ENCODE data around the gene WDFY2. TPM values are rescaled to one million over a fixed set of nuclear protein-coding genes. Genes with fewer than 3 reads are reported as not detected.

The WDFY2 gene
- total and polyA plus RNA-seq, 2 of the 13 experiments (the other 11 are each of a cell fraction or from before 2014, with no cell fraction given): 22.6 to 27.0 TPM

DNA sequence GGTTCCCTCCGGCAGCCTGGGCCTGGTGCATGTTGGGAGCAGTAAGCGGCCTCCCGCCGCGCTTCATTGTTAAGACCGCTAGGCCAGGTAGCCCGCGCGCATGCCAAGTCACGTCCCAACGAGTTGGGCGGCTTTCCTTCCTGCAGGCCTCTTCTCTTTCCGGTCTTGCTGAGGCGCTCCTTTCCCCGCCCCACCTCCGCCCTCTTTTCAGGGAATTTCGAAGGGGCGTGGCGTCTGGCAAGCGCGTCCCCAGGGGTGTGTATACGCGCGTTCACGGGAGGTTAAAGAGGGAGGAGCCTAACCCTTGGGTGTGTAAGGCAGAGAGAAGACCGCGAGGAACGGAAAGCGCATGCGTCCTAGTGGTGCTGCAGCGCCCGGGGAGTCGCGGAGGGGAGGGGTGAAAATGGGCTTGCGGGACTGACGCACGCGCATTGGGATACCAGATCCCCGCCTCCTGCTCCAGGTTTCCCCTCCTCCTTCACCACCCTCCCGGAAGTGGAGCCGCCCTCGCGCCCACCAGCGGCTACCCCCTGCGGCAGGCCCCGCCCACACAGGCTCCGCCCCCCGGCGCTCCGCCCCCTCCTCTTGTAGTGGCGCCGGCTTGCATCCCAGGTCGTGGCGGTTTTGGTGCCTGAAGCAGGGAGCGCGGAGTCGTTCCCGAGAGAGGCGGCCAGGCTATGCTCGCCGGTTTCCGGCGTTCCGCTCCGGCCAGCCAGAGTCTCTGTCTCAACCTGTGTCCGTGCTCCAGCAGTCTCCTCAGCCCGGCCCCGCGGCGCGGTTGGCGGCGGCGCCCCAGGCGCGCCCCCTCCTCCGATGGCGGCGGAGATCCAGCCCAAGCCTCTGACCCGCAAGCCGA, at the start of gene WDFY2 (continued):
- TF ChIP-seq, protein P1, sequence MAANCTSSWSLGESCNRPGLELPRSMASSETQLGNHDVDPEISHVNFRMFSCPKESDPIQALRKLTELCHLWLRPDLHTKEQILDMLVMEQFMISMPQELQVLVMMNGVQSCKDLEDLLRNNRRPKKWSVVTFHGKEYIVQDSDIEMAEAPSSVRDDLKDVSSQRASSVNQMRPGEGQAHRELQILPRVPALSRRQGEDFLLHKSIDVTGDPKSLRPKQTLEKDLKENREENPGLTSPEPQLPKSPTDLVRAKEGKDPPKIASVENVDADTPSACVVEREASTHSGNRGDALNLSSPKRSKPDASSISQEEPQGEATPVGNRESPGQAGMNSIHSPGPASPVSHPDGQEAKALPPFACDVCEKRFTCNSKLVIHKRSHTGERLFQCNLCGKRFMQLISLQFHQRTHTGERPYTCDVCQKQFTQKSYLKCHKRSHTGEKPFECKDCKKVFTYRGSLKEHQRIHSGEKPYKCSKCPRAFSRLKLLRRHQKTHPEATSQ (CRISPR knock-in tag; IDR thresholded peaks at IDR 0.05; ENCODE audit: borderline replicate concordance): peak; percentile 84; the same call in 1 of the 2 replicates
- TF ChIP-seq HOXA5 (CRISPR knock-in tag; IDR thresholded peaks at IDR 0.05) (no peak), ZNF674 (CRISPR knock-in tag; IDR thresholded peaks at IDR 0.05; ENCODE audit: low read depth) (no peak), PHF5A (CRISPR knock-in tag; IDR thresholded peaks at IDR 0.05; ENCODE audit: low read depth, unreplicated experiment) (no peak), POLR2G (IDR thresholded peaks at IDR 0.05; ENCODE audit: low read depth, low read length) (peak; percentile 87), ZNF225 (CRISPR knock-in tag; IDR thresholded peaks at IDR 0.05) (no peak; the same call in 1 of the 2 replicates), XRCC5 (optimal IDR thresholded peaks at IDR 0.05; ENCODE audit: low read length) (peak; percentile 49), RBM22 (optimal IDR thresholded peaks at IDR 0.05; ENCODE audit: low read length) (no peak), SMC3 (IDR thresholded peaks at IDR 0.05; ENCODE audit: low read length) (no peak), ZNF572 (CRISPR knock-in tag; IDR thresholded peaks at IDR 0.05) (no peak), ZNF616 (CRISPR knock-in tag; IDR thresholded peaks at IDR 0.05; ENCODE audit: low read depth) (0 out of 2 replicates have a peak, but pooled peaks have one; percentile 47), TBP (CRISPR knock-in tag; IDR thresholded peaks at IDR 0.05) (no peak), ZNF562 (CRISPR knock-in tag; IDR thresholded peaks at IDR 0.05; ENCODE audit: borderline replicate concordance) (no peak), FOXA3 (CRISPR knock-in tag; IDR thresholded peaks at IDR 0.05) (peak; percentile 43; the same call in 1 of the 2 replicates), ZNF350 (CRISPR knock-in tag; IDR thresholded peaks at IDR 0.05; ENCODE audit: borderline replicate concordance, low read depth) (no peak; the same call in 1 of the 2 replicates), ZNF570 (CRISPR knock-in tag; IDR thresholded peaks at IDR 0.05; ENCODE audit: borderline replicate concordance) (no peak), NCOA2 (CRISPR knock-in tag; IDR thresholded peaks at IDR 0.05) (peak; percentile 63; the same call in 1 of the 2 replicates), ZEB1 (IDR thresholded peaks at IDR 0.05; ENCODE audit: insufficient replicate concordance, low read depth) (no peak), GLI4 (CRISPR knock-in tag; IDR thresholded peaks at IDR 0.05; ENCODE audit: borderline replicate concordance) (no peak), TAF15 (IDR thresholded peaks at IDR 0.05; ENCODE audit: low read depth, low read length, poor library complexity, severe bottlenecking) (no peak)
- TF ChIP-seq, protein P2, sequence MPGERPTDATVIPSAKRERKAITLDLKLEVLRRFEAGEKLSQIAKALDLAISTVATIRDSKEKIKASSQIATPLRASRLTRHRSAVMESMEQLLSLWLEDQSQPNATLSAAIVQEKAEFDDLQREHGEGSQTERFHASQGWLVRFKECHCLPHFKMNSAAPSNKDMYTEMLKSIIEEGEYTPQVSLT (CRISPR knock-in tag; IDR thresholded peaks at IDR 0.05; ENCODE audit: borderline replicate concordance, low read depth): no peak; the same call in 1 of the 2 replicates
- TF ChIP-seq, protein P3, sequence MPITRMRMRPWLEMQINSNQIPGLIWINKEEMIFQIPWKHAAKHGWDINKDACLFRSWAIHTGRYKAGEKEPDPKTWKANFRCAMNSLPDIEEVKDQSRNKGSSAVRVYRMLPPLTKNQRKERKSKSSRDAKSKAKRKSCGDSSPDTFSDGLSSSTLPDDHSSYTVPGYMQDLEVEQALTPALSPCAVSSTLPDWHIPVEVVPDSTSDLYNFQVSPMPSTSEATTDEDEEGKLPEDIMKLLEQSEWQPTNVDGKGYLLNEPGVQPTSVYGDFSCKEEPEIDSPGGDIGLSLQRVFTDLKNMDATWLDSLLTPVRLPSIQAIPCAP (CRISPR knock-in tag; IDR thresholded peaks at IDR 0.05; ENCODE audit: low read depth): no peak; the same call in 1 of the 2 replicates
- TF ChIP-seq, protein P4, sequence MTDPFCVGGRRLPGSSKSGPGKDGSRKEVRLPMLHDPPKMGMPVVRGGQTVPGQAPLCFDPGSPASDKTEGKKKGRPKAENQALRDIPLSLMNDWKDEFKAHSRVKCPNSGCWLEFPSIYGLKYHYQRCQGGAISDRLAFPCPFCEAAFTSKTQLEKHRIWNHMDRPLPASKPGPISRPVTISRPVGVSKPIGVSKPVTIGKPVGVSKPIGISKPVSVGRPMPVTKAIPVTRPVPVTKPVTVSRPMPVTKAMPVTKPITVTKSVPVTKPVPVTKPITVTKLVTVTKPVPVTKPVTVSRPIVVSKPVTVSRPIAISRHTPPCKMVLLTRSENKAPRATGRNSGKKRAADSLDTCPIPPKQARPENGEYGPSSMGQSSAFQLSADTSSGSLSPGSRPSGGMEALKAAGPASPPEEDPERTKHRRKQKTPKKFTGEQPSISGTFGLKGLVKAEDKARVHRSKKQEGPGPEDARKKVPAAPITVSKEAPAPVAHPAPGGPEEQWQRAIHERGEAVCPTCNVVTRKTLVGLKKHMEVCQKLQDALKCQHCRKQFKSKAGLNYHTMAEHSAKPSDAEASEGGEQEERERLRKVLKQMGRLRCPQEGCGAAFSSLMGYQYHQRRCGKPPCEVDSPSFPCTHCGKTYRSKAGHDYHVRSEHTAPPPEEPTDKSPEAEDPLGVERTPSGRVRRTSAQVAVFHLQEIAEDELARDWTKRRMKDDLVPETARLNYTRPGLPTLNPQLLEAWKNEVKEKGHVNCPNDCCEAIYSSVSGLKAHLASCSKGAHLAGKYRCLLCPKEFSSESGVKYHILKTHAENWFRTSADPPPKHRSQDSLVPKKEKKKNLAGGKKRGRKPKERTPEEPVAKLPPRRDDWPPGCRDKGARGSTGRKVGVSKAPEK (CRISPR knock-in tag; IDR thresholded peaks at IDR 0.05; ENCODE audit: borderline replicate concordance): no peak; the same call in 1 of the 2 replicates

Measured in HepG2 (cell line).